Prostate gland (tissue), 2 donors: ENCODE results near the gene OGFOD3.

Source experiments
- POLR2A ChIP-seq: fragments of 450-650 bp; IDR thresholded peaks from one replicate; pipeline ENCODE4 v1.6.1; 2016; ENCODE audit warnings: antibody characterized with exemption, mild to moderate bottlenecking
- TF ChIP-seq, protein P1 (sequence below), 4 experiments: fragments of 200-600 bp in 2 of 4; fragments of 450-650 bp in 2 of 4; sonication (generic) in 2 of 4; IDR thresholded peaks; 1 replicate in 3 of 4; 2 replicates in 1 of 4; pipeline ENCODE4 v1.5.1; 2016 to 2019; ENCODE audit warnings: antibody characterized with exemption in 4 of 4, mild to moderate bottlenecking in 2 of 4, moderate library complexity in 2 of 4

DNA sequence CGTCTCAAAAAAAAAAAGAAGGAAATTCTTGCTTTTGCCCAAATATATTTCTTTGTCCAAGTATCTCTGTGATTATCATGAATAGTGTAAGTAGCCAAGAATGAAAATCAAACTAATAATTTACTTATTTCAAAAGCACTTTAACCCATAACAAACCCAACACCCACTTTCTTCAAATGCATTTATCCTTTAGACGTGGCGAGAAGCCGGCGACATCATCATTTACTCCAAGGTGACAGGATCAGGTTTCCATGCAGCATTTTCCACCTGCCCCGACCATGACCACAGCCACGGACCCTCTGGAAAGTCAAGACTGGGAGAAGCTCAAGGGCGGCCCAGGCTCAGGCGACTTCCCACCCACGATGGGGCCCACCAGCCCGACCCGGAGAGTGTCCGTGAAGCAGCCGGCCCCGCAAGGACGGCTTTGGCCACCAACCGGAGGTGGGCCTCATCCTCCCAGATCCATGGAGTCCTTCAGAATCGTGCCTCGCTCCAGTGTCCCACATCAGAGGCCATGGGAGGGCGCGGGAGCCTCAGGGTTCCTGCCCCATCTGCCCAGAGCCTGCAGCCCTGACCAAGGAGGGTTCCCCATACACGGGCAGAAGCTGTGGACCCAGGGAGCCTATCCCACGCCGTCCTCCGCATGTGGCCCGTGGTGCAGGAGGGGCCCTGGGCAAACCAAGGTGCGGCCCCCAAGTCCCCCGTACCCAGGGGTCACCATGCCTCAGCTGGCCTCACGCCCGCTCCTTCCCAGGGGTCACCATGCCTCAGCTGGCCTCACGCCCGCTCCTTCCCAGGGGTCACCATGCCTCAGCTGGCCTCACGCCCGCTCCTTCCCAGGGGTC lies 28.1 kb downstream of the OGFOD3 start:
- TF ChIP-seq, protein P1, sequence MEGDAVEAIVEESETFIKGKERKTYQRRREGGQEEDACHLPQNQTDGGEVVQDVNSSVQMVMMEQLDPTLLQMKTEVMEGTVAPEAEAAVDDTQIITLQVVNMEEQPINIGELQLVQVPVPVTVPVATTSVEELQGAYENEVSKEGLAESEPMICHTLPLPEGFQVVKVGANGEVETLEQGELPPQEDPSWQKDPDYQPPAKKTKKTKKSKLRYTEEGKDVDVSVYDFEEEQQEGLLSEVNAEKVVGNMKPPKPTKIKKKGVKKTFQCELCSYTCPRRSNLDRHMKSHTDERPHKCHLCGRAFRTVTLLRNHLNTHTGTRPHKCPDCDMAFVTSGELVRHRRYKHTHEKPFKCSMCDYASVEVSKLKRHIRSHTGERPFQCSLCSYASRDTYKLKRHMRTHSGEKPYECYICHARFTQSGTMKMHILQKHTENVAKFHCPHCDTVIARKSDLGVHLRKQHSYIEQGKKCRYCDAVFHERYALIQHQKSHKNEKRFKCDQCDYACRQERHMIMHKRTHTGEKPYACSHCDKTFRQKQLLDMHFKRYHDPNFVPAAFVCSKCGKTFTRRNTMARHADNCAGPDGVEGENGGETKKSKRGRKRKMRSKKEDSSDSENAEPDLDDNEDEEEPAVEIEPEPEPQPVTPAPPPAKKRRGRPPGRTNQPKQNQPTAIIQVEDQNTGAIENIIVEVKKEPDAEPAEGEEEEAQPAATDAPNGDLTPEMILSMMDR (IDR thresholded peaks at IDR 0.05): no peak
- no peak for TF ChIP-seq POLR2A
